HG03565 (cell line): Measurements from ENCODE around the gene BANF2.

ENCODE experiments used
- ATAC-seq: cut with Tn5 transposase; IDR thresholded peaks from one replicate; pipeline ENCODE4 v1.9.1; 2021; ENCODE audit warnings: mild to moderate bottlenecking, moderate library complexity; ENCODE audit not compliant: unreplicated experiment

The BANF2 gene

GRCh38 chr20:17732907-17733521 lies 33.2 kb downstream of the BANF2 start:
- ATAC-seq = no peak

GRCh38 chr20:17733767-17734304 lies 34.1 kb downstream of the BANF2 start:
- no peak for ATAC-seq

- ATAC-seq = no peak
Observed at GRCh38 chr20:17734374-17734773, 34.6 kb downstream of the BANF2 start.

- no peak for ATAC-seq
Observed at GRCh38 chr20:17735206-17735804, 35.5 kb downstream of the BANF2 start.

GRCh38 chr20:17735959-17736621 lies 36.3 kb downstream of the BANF2 start:
- no peak for ATAC-seq

- ATAC-seq = no peak
Observed at GRCh38 chr20:17738154-17738553, 38.4 kb downstream of the BANF2 start.

- no peak for ATAC-seq
Observed at GRCh38 chr20:17741220-17741619, 41.5 kb downstream of the BANF2 start.

- no peak for ATAC-seq
Observed at GRCh38 chr20:17742731-17743130, 43.0 kb downstream of the BANF2 start.

GRCh38 chr20:17743677-17744076 lies 43.9 kb downstream of the BANF2 start:
- ATAC-seq = no peak

GRCh38 chr20:17747431-17747846 lies 47.7 kb downstream of the BANF2 start:
- ATAC-seq = no peak

GRCh38 chr20:17748279-17748678 lies 48.5 kb downstream of the BANF2 start:
- no peak for ATAC-seq

- ATAC-seq = no peak
Observed at GRCh38 chr20:17749626-17749977, 49.8 kb downstream of the BANF2 start.

GRCh38 chr20:17749978-17750721 lies 50.4 kb downstream of the BANF2 start:
- no peak for ATAC-seq

- no peak for ATAC-seq
Observed at GRCh38 chr20:17750722-17751045, 50.9 kb downstream of the BANF2 start.

GRCh38 chr20:17751640-17752039 lies 51.9 kb downstream of the BANF2 start:
- no peak for ATAC-seq

GRCh38 chr20:17752459-17752858 lies 52.7 kb downstream of the BANF2 start:
- no peak for ATAC-seq

GRCh38 chr20:17753516-17753915 lies 53.8 kb downstream of the BANF2 start:
- no peak for ATAC-seq

- ATAC-seq = no peak
Observed at GRCh38 chr20:17756529-17756928, 56.8 kb downstream of the BANF2 start.

GRCh38 chr20:17757496-17757895 lies 57.7 kb downstream of the BANF2 start:
- no peak for ATAC-seq

- no peak for ATAC-seq
Observed at GRCh38 chr20:17758010-17758409, 58.2 kb downstream of the BANF2 start.

- no peak for ATAC-seq
Observed at GRCh38 chr20:17758512-17758911, 58.7 kb downstream of the BANF2 start.

GRCh38 chr20:17759449-17759848 lies 59.7 kb downstream of the BANF2 start:
- no peak for ATAC-seq
